ENCODE data around the gene KLHL17.
A peak's percentile ranks its signal among the peaks of the same experiment; 100 is the strongest.

The KLHL17 gene

GRCh38 chr1:953524-954320, 6.7 kb upstream of the KLHL17 start:
- peaks cover 52 to 64% of the 10 kb centered on the region in 2 donors for H3K36me3 ChIP-seq (ENCODE audit: control insufficient read depth in 2 of 2, insufficient read depth in 2 of 2, low read length in 2 of 2)
- no peak overlapping the region for H3K9ac ChIP-seq (ENCODE audit: low read length in 2 of 2)
- peaks cover 23% of the 10 kb centered on the region for H3K4me1 ChIP-seq (ENCODE audit: control insufficient read depth, insufficient read depth, low read length)
- H3K27ac ChIP-seq (ENCODE audit: low read length): no peak overlapping the region
- no peak overlapping the region for H3K4me3 ChIP-seq (ENCODE audit: low read length in 2 of 2)
- no peaks in the 10 kb centered on the region for H3K27me3 ChIP-seq (ENCODE audit: control insufficient read depth in 1 of 2, insufficient read depth in 2 of 2, low read length in 2 of 2)
- no peaks in the 10 kb centered on the region for H3K9me3 ChIP-seq (ENCODE audit: control insufficient read depth in 2 of 2, low read length in 2 of 2)

- no peak overlapping the region for H3K9ac ChIP-seq (ENCODE audit: low read length in 2 of 2)
- H3K4me3 ChIP-seq (ENCODE audit: low read length in 2 of 2): no peak overlapping the region
- no peaks in the 10 kb centered on the region for H3K27me3 ChIP-seq (ENCODE audit: control insufficient read depth in 1 of 2, insufficient read depth in 2 of 2, low read length in 2 of 2)
- peaks cover 45 to 54% of the 10 kb centered on the region in 2 donors for H3K36me3 ChIP-seq (ENCODE audit: control insufficient read depth in 2 of 2, insufficient read depth in 2 of 2, low read length in 2 of 2)
- no peak overlapping the region for H3K27ac ChIP-seq (ENCODE audit: low read length)
- H3K9me3 ChIP-seq (ENCODE audit: control insufficient read depth in 2 of 2, low read length in 2 of 2): no peaks in the 10 kb centered on the region
- peaks cover 28% of the 10 kb centered on the region for H3K4me1 ChIP-seq (ENCODE audit: control insufficient read depth, insufficient read depth, low read length)
These were observed 5.5 kb upstream of the KLHL17 start for GRCh38 chr1:954927-955326.

GRCh38 chr1:955474-955873, 4.9 kb upstream of the KLHL17 start:
- Histone ChIP-seq H3K36me3 (ENCODE audit: control insufficient read depth in 2 of 2, insufficient read depth in 2 of 2, low read length in 2 of 2) (peaks cover 39 to 49% of the 10 kb centered on the region in 2 donors), H3K9ac (ENCODE audit: low read length in 2 of 2) (no peak overlapping the region), H3K4me3 (ENCODE audit: low read length in 2 of 2) (no peak overlapping the region), H3K4me1 (ENCODE audit: control insufficient read depth, insufficient read depth, low read length) (peaks cover 28% of the 10 kb centered on the region), H3K9me3 (ENCODE audit: control insufficient read depth in 2 of 2, low read length in 2 of 2) (no peaks in the 10 kb centered on the region), H3K27me3 (ENCODE audit: control insufficient read depth in 1 of 2, insufficient read depth in 2 of 2, low read length in 2 of 2) (no peaks in the 10 kb centered on the region), H3K27ac (ENCODE audit: low read length) (no peak overlapping the region)

GRCh38 chr1:956636-957035, 3.7 kb upstream of the KLHL17 start:
- Histone ChIP-seq H3K36me3 (ENCODE audit: control insufficient read depth in 2 of 2, insufficient read depth in 2 of 2, low read length in 2 of 2) (peaks cover 33 to 41% of the 10 kb centered on the region in 2 donors), H3K9me3 (ENCODE audit: control insufficient read depth in 2 of 2, low read length in 2 of 2) (no peaks in the 10 kb centered on the region), H3K9ac (ENCODE audit: low read length in 2 of 2) (no peak overlapping the region), H3K27ac (ENCODE audit: low read length) (no peak overlapping the region), H3K4me1 (ENCODE audit: control insufficient read depth, insufficient read depth, low read length) (peaks cover 32% of the 10 kb centered on the region), H3K4me3 (ENCODE audit: low read length in 2 of 2) (no peak overlapping the region), H3K27me3 (ENCODE audit: control insufficient read depth in 1 of 2, insufficient read depth in 2 of 2, low read length in 2 of 2) (no peaks in the 10 kb centered on the region)

GRCh38 chr1:958823-959730, 1.3 kb upstream of the KLHL17 start, which contains the start of gene NOC2L:
TSS of gene NOC2L (minus strand) at chr1:959256. CDS start at chr1:959240, 16 bp downstream.
- peak within 1 kb of the TSS; percentile 72 to 82 for H3K9ac ChIP-seq (ENCODE audit: low read length in 2 of 2)
- H3K27me3 ChIP-seq (ENCODE audit: control insufficient read depth in 1 of 2, insufficient read depth in 2 of 2, low read length in 2 of 2): no peaks in the 10 kb centered on the region
- peaks cover 22 to 23% of the 10 kb centered on the region in 2 donors for H3K36me3 ChIP-seq (ENCODE audit: control insufficient read depth in 2 of 2, insufficient read depth in 2 of 2, low read length in 2 of 2)
- H3K4me3 ChIP-seq (ENCODE audit: low read length in 2 of 2): peak within 1 kb of the TSS; percentile 77 to 99
- H3K27ac ChIP-seq (ENCODE audit: low read length): no peak within 1 kb of the TSS
- H3K4me1 ChIP-seq (ENCODE audit: control insufficient read depth, insufficient read depth, low read length): peaks cover 32% of the 10 kb centered on the region
- no peaks in the 10 kb centered on the region for H3K9me3 ChIP-seq (ENCODE audit: control insufficient read depth in 2 of 2, low read length in 2 of 2)

GRCh38 chr1:959731-960362, 537 bp upstream of the KLHL17 start:
- Histone ChIP-seq H3K27me3 (ENCODE audit: control insufficient read depth in 1 of 2, insufficient read depth in 2 of 2, low read length in 2 of 2) (no peaks in the 10 kb centered on the region), H3K4me3 (ENCODE audit: low read length in 2 of 2) (peak overlapping the region; percentile 51 to 99), H3K36me3 (ENCODE audit: control insufficient read depth in 2 of 2, insufficient read depth in 2 of 2, low read length in 2 of 2) (peaks cover 15 to 17% of the 10 kb centered on the region in 2 donors), H3K4me1 (ENCODE audit: control insufficient read depth, insufficient read depth, low read length) (peaks cover 30% of the 10 kb centered on the region), H3K9ac (ENCODE audit: low read length in 2 of 2) (peak overlapping the region in 1 of 2 donors; percentile 29), H3K9me3 (ENCODE audit: control insufficient read depth in 2 of 2, low read length in 2 of 2) (no peaks in the 10 kb centered on the region), H3K27ac (ENCODE audit: low read length) (no peak overlapping the region)

- Histone ChIP-seq H3K9me3 (ENCODE audit: control insufficient read depth in 2 of 2, low read length in 2 of 2) (no peaks in the 10 kb centered on the region), H3K27me3 (ENCODE audit: control insufficient read depth in 1 of 2, insufficient read depth in 2 of 2, low read length in 2 of 2) (no peaks in the 10 kb centered on the region), H3K27ac (ENCODE audit: low read length) (no peak overlapping the region), H3K4me1 (ENCODE audit: control insufficient read depth, insufficient read depth, low read length) (peaks cover 34% of the 10 kb centered on the region), H3K9ac (ENCODE audit: low read length in 2 of 2) (no peak overlapping the region), H3K36me3 (ENCODE audit: control insufficient read depth in 2 of 2, insufficient read depth in 2 of 2, low read length in 2 of 2) (peaks cover 2 to 6% of the 10 kb centered on the region in 2 donors), H3K4me3 (ENCODE audit: low read length in 2 of 2) (peak overlapping the region in 1 of 2 donors; percentile 74)
These were observed 817 bp downstream of the KLHL17 start for GRCh38 chr1:961132-961669.

- Histone ChIP-seq H3K27ac (ENCODE audit: low read length) (no peak overlapping the region), H3K9ac (ENCODE audit: low read length in 2 of 2) (no peak overlapping the region), H3K36me3 (ENCODE audit: control insufficient read depth in 2 of 2, insufficient read depth in 2 of 2, low read length in 2 of 2) (no peaks in the 10 kb centered on the region), H3K27me3 (ENCODE audit: control insufficient read depth in 1 of 2, insufficient read depth in 2 of 2, low read length in 2 of 2) (peaks cover 1 to 4% of the 10 kb centered on the region in 2 donors), H3K4me3 (ENCODE audit: low read length in 2 of 2) (no peak overlapping the region), H3K4me1 (ENCODE audit: control insufficient read depth, insufficient read depth, low read length) (peaks cover 40% of the 10 kb centered on the region), H3K9me3 (ENCODE audit: control insufficient read depth in 2 of 2, low read length in 2 of 2) (no peaks in the 10 kb centered on the region)
These were observed 2.3 kb downstream of the KLHL17 start for GRCh38 chr1:962381-963300.

GRCh38 chr1:963301-963651, 2.9 kb downstream of the KLHL17 start:
- Histone ChIP-seq H3K9ac (ENCODE audit: low read length in 2 of 2) (no peak overlapping the region), H3K27me3 (ENCODE audit: control insufficient read depth in 1 of 2, insufficient read depth in 2 of 2, low read length in 2 of 2) (peaks cover 7 to 10% of the 10 kb centered on the region in 2 donors), H3K36me3 (ENCODE audit: control insufficient read depth in 2 of 2, insufficient read depth in 2 of 2, low read length in 2 of 2) (no peaks in the 10 kb centered on the region), H3K9me3 (ENCODE audit: control insufficient read depth in 2 of 2, low read length in 2 of 2) (no peaks in the 10 kb centered on the region), H3K27ac (ENCODE audit: low read length) (no peak overlapping the region), H3K4me1 (ENCODE audit: control insufficient read depth, insufficient read depth, low read length) (peaks cover 33% of the 10 kb centered on the region), H3K4me3 (ENCODE audit: low read length in 2 of 2) (no peak overlapping the region)
